ENCODE results near the gene PTGR1. TPM values are rescaled to one million over a fixed set of nuclear protein-coding genes. Genes with fewer than 3 reads are reported as not detected.
A peak's percentile ranks its signal among the peaks of the same experiment; 100 is the strongest.

The PTGR1 gene
- total and polyA plus RNA-seq, 2 of the 8 experiments (the other 6 are each of a cell fraction or from before 2014, with no cell fraction given) = 16.9 to 28.5 TPM

DNA sequence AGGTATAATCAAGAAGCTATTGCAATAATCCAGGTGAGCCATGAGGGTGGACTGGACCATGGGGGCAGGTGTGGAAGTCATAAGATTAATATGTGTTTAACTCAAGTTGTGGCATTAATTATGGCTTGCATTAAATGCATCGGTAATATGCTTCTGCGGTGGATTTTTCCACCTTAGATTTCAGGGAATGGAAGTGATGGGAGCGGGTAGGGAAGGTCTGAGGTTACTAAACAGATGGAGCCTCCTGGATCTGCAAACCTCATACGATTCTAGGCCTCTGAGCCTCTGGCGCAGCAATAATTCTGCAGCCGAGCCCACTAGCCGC is 74.8 kb downstream of the PTGR1 start:
- 36% methylated on average over 7 of the region's 7 CpGs; no CpG with 5 or more reads in 1 of the 2 experiments for WGBS, 2 experiments (ENCODE audit: extremely low coverage in 1 of 2, insufficient coverage in 1 of 2, insufficient read length in 1 of 2, insufficient replicate concordance in 2 of 2, low coverage in 1 of 2, low lambda C conversion rate in 2 of 2, missing lambda C conversion rate in 1 of 2)
- CTCF ChIA-PET (ENCODE audit: partially characterized antibody) = interaction anchor here (1.0 to 1.7 kb wide), 3 partner anchors 9 to 124 kb away, joined by 4 read pairs; no protein-coding TSS in a partner anchor

More for the DNA sequence above, 74.8 kb downstream of the PTGR1 start:
- Histone ChIP-seq H3K79me2 (ENCODE audit: control insufficient read depth in 1 of 2, insufficient read depth in 2 of 2, low read length in 2 of 2) (peaks cover 0 to 31% of the 10 kb centered on the region in 2 experiments; a peak in 3 of 4 replicates), H2BK120ac (replicated peaks; ENCODE audit: low read depth, low read length) (no peak overlapping the region), H3K36me3 (ENCODE audit: control insufficient read depth in 2 of 4, insufficient read depth in 4 of 4, low read length in 3 of 4) (peaks cover 0 to 15% (median 7%) of the 10 kb centered on the region in 4 experiments; a peak in 3 of 8 replicates), H3K27ac (ENCODE audit: low read depth, low read length) (no peak overlapping the region), H4K5ac (ENCODE audit: insufficient read length, low read depth, low read length) (no peak overlapping the region), H3K79me1 (ENCODE audit: low read depth, low read length) (peaks cover 4% of the 10 kb centered on the region), H2AFZ (ENCODE audit: low read length) (no peak overlapping the region), H3K23me2 (ENCODE audit: low read depth, low read length) (peaks cover 12% of the 10 kb centered on the region), H3K4ac (replicated peaks; ENCODE audit: insufficient read length, low read depth, low read length) (peak overlapping the region; percentile 40), H4K20me1 (replicated peaks in 1 of 2; ENCODE audit: control insufficient read depth in 1 of 2, insufficient read depth in 2 of 2, low read length in 2 of 2) (peaks cover 0 to 3% of the 10 kb centered on the region in 2 experiments), H2BK12ac (ENCODE audit: low read depth, low read length) (0 out of 2 replicates have a peak overlapping the region, but pooled peaks have one; percentile 50), H2AK5ac (ENCODE audit: low read depth, low read length) (peak overlapping the region; percentile 68; the same call in 1 of the 2 replicates), H3K4me3 (ENCODE audit: extremely low read depth in 1 of 4, insufficient read depth in 2 of 4, low read depth in 3 of 4, low read length in 4 of 4) (peak overlapping the region; percentile 71 to 87 (median 80)), H3K9ac (replicated peaks in 1 of 4; ENCODE audit: extremely low read depth in 1 of 4, low read depth in 3 of 4, low read length in 3 of 4) (peak overlapping the region in 1 of 4 experiments; percentile 58; a peak in 4 of 7 replicates), H3K18ac (ENCODE audit: extremely low read depth, low read length) (peak overlapping the region; percentile 13; the same call in 1 of the 2 replicates), H3K14ac (ENCODE audit: insufficient read length) (no peak overlapping the region), H3K56ac (replicated peaks; ENCODE audit: insufficient read length, low read depth, low read length) (no peak overlapping the region), H3K4me2 (ENCODE audit: insufficient read depth in 1 of 2, low read depth in 2 of 2, low read length in 2 of 2) (peak overlapping the region; percentile 85 to 96), H4K91ac (replicated peaks; ENCODE audit: insufficient read length, low read length) (no peak overlapping the region), H3K23ac (ENCODE audit: insufficient read length) (no peak overlapping the region), H2BK5ac (ENCODE audit: low read depth, low read length) (peak overlapping the region; percentile 88; the same call in 1 of the 2 replicates), H3K9me3 (ENCODE audit: insufficient read depth in 2 of 2, low read depth in 1 of 2, low read length in 1 of 2) (no peaks in the 10 kb centered on the region), H4K8ac (ENCODE audit: extremely low read depth, insufficient read depth, low read length) (no peak overlapping the region), H2BK15ac (ENCODE audit: low read length) (0 out of 2 replicates have a peak overlapping the region, but pooled peaks have one; percentile 46), H3K4me1 (replicated peaks in 1 of 4; ENCODE audit: control insufficient read depth in 3 of 4, insufficient read depth in 4 of 4, low read length in 3 of 4) (peaks cover 2 to 14% (median 10%) of the 10 kb centered on the region in 4 experiments; a peak in 6 of 7 replicates), H3K27me3 (replicated peaks in 1 of 4; ENCODE audit: control insufficient read depth in 3 of 4, extremely low read depth in 1 of 4, insufficient read depth in 3 of 4, low read length in 3 of 4) (no peaks in the 10 kb centered on the region), H2BK20ac (ENCODE audit: low read length) (peak overlapping the region; percentile 80; the same call in 1 of the 2 replicates)
- TF ChIP-seq KDM4A (IDR thresholded peaks at IDR 0.05; ENCODE audit: low read depth, low read length, severe bottlenecking) = no peak
- no peak for TF ChIP-seq RFX5 (IDR thresholded peaks at IDR 0.05; ENCODE audit: borderline replicate concordance, low read depth, low read length)
- TF ChIP-seq TAF1 (IDR thresholded peaks at IDR 0.05; ENCODE audit: low read depth, low read length) = no peak
- TF ChIP-seq POU5F1 (IDR thresholded peaks at IDR 0.05; ENCODE audit: low read depth, low read length) = no peak
- TF ChIP-seq SP4 (IDR thresholded peaks at IDR 0.05; ENCODE audit: low read length) = 0 out of 2 replicates have a peak, but pooled peaks have one; percentile 17
- no peak for TF ChIP-seq GABPA (IDR thresholded peaks at IDR 0.05; ENCODE audit: borderline replicate concordance, insufficient read depth, low read length)
- POLR2A ChIA-PET (ENCODE audit: partially characterized antibody) = interaction anchor here (0.5 to 7.9 kb wide), 13 partner anchors 9 to 309 kb away, joined by 3 to 64 read pairs (median 4); partner anchors contain the start of gene ECPAS
- no peak for FAIRE-seq
- DNase-seq (ENCODE audit: low read depth in 1 of 2, low spot score in 2 of 2) = no peak

All from H1 (cell line).